Colonic mucosa (tissue), 4 donors: ENCODE measurements around the gene FMN2. TPM values are rescaled to one million over a fixed set of nuclear protein-coding genes. Genes with fewer than 3 reads are reported as not detected.

Experiments
- DNase-seq: peaks from one replicate; pipeline ENCODE4 v3.0.0-alpha.2; 2020
- H3K27ac ChIP-seq: fragments of 200-600 bp; one replicate; pipeline ENCODE4 v1.8.0; 2021
- H3K27me3 ChIP-seq: fragments of 200-600 bp; one replicate; pipeline ENCODE4 v1.8.0; 2021
- H3K36me3 ChIP-seq: fragments of 200-600 bp; one replicate; pipeline ENCODE4 v1.8.0; 2021
- H3K4me1 ChIP-seq: fragments of 200-600 bp; one replicate; pipeline ENCODE4 v1.8.0; 2021; ENCODE audit warnings: mild to moderate bottlenecking
- H3K4me3 ChIP-seq: fragments of 200-600 bp; one replicate; pipeline ENCODE4 v1.8.0; 2021
- H3K9ac ChIP-seq, 2 donors: one replicate each; pipeline ENCODE4 v1.7.0; 2013; ENCODE audit warnings: control low read depth in 2 of 2, low read depth in 2 of 2, low read length in 2 of 2
- H3K9me3 ChIP-seq: fragments of 200-600 bp; one replicate; pipeline ENCODE4 v1.8.0; 2021
- CTCF ChIP-seq: fragments of 200-600 bp; IDR thresholded peaks from one replicate; pipeline ENCODE4 v1.8.0; 2022; ENCODE audit warnings: antibody characterized with exemption, mild to moderate bottlenecking
- intact Hi-C: fragments of 100-400 bp; cut with DNase I; formaldehyde crosslinking; loops from one replicate; pipeline ENCODE4 v1.14.1; 2022
- total RNA-seq, 2 donors: library from RNA; stranded (reverse); fragmentation: NEBNext Ultra II Directional in 1 of 2; extraction: Animal tissue kit (Norgen Biotek cat#: 25700) in 1 of 2; gene quantifications; one replicate each; pipeline ENCODE4 v1.2.1, GENCODE V29; 2021
- donor health status: healthy.
- donor health status: DM: no; HTN: no; CAD: no.
- donor health status: DM: no; HTN: no; CAD: no.

FMN2 gene
- total RNA-seq, 2 donors from 2014 or later, result 0.62 to 3.0 TPM

GRCh38 chr1:240362046-240362445 is 270.4 kb downstream of the FMN2 start:
- Histone ChIP-seq H3K36me3 (no peaks in the 10 kb centered on the region), H3K9ac (no peak overlapping the region), H3K4me1 (no peaks in the 10 kb centered on the region), H3K27ac (no peak overlapping the region), H3K27me3 (no peaks in the 10 kb centered on the region), H3K4me3 (no peak overlapping the region), H3K9me3 (no peaks in the 10 kb centered on the region)
- no peak for TF ChIP-seq CTCF
- no peak for DNase-seq
- intact Hi-C loops, result no loop called here

- no peak for DNase-seq
- no peak for TF ChIP-seq CTCF
- no peaks in the 10 kb centered on the region for H3K36me3 ChIP-seq
- H3K4me1 ChIP-seq, result no peaks in the 10 kb centered on the region
- intact Hi-C loops, result no loop called here
- no peak overlapping the region for H3K27ac ChIP-seq
- no peak overlapping the region for H3K4me3 ChIP-seq
- no peaks in the 10 kb centered on the region for H3K27me3 ChIP-seq
- H3K9me3 ChIP-seq, result no peaks in the 10 kb centered on the region
- no peak overlapping the region for H3K9ac ChIP-seq
Observed at GRCh38 chr1:240362826-240363225, 271.1 kb downstream of the FMN2 start.

- no peaks in the 10 kb centered on the region for H3K9me3 ChIP-seq
- intact Hi-C loops, result no loop called here
- H3K4me1 ChIP-seq, result no peaks in the 10 kb centered on the region
- H3K4me3 ChIP-seq, result no peak overlapping the region
- DNase-seq, result no peak
- no peak for TF ChIP-seq CTCF
- H3K9ac ChIP-seq, result no peak overlapping the region
- no peak overlapping the region for H3K27ac ChIP-seq
- no peaks in the 10 kb centered on the region for H3K27me3 ChIP-seq
- H3K36me3 ChIP-seq, result no peaks in the 10 kb centered on the region
Observed at GRCh38 chr1:240363315-240363714, 271.6 kb downstream of the FMN2 start.

GRCh38 chr1:240363914-240364313 is 272.2 kb downstream of the FMN2 start:
- DNase-seq, result no peak
- no peaks in the 10 kb centered on the region for H3K27me3 ChIP-seq
- H3K9me3 ChIP-seq, result no peaks in the 10 kb centered on the region
- H3K4me1 ChIP-seq, result no peaks in the 10 kb centered on the region
- H3K9ac ChIP-seq, result no peak overlapping the region
- TF ChIP-seq CTCF, result no peak
- no peak overlapping the region for H3K27ac ChIP-seq
- H3K4me3 ChIP-seq, result no peak overlapping the region
- H3K36me3 ChIP-seq, result no peaks in the 10 kb centered on the region
- intact Hi-C loops, result no loop called here

- TF ChIP-seq CTCF, result no peak
- Histone ChIP-seq H3K27me3 (no peaks in the 10 kb centered on the region), H3K9ac (no peak overlapping the region), H3K27ac (no peak overlapping the region), H3K4me3 (no peak overlapping the region), H3K4me1 (no peaks in the 10 kb centered on the region), H3K9me3 (no peaks in the 10 kb centered on the region), H3K36me3 (no peaks in the 10 kb centered on the region)
- DNase-seq, result no peak
- intact Hi-C loops, result no loop called here
Observed at GRCh38 chr1:240366636-240367035, 275.0 kb downstream of the FMN2 start.

GRCh38 chr1:240385551-240385950 is 293.9 kb downstream of the FMN2 start:
- no peak for DNase-seq
- H3K4me1 ChIP-seq, result no peaks in the 10 kb centered on the region
- intact Hi-C loops, result no loop called here
- H3K27me3 ChIP-seq, result no peaks in the 10 kb centered on the region
- H3K27ac ChIP-seq, result no peak overlapping the region
- no peak overlapping the region for H3K9ac ChIP-seq
- H3K4me3 ChIP-seq, result no peak overlapping the region
- no peaks in the 10 kb centered on the region for H3K36me3 ChIP-seq
- no peak for TF ChIP-seq CTCF
- H3K9me3 ChIP-seq, result no peaks in the 10 kb centered on the region
